ENCODE results near the gene VDAC1. TPM values are rescaled to one million over a fixed set of nuclear protein-coding genes. Genes with fewer than 3 reads are reported as not detected.

Gene VDAC1
- total RNA-seq, 1 donor from 2014 or later = 132 TPM

DNA sequence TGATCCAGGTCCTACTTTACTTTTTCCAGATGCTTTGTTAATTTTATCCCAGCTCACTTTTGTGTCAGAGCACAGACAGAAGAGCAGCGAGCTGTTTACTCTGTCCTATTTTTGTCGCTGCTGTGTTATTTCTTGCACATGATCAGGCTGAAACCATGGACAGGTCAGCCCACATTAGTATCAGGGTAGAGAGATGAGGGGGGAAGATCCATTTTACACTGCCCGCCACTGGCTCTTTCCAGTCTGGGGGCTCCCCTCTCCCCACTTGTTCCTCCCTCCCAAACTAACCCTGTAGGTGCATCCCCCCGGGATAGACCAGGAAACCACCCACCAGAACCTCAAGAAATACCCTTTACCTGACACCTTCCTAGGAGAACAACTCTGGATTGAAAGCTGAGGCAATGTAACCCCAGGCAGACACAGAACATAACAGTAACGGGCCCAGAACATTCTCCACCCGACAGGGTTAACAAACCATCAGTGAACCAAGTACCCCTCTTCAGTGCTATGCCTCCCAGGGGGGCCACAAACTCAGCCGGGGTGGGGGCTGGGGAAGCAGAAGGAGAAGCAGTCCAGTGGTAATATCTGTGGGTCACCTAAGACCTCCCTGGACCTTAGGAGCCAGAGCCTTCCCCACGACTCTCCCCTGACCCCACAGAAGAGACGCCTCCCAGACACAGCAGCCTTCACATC is 10.3 kb downstream of the VDAC1 start:
- no peak for TF ChIP-seq CTCF (IDR thresholded peaks at IDR 0.05; ENCODE audit: partially characterized antibody, unreplicated experiment)
- DNase-seq = no peak
- Mint-ChIP-seq H3K27ac (ENCODE audit: unreplicated experiment) (peak overlapping the region; percentile 78), H3K9me3 (ENCODE audit: unreplicated experiment) (peaks cover 1% of the 10 kb centered on the region), H3K27me3 (ENCODE audit: unreplicated experiment) (peaks cover 2% of the 10 kb centered on the region), H3K36me3 (ENCODE audit: unreplicated experiment) (no peaks in the 10 kb centered on the region), H3K4me1 (ENCODE audit: low read depth, unreplicated experiment) (peaks cover 48% of the 10 kb centered on the region), H3K4me3 (ENCODE audit: unreplicated experiment) (peak overlapping the region; percentile 53)

DNA sequence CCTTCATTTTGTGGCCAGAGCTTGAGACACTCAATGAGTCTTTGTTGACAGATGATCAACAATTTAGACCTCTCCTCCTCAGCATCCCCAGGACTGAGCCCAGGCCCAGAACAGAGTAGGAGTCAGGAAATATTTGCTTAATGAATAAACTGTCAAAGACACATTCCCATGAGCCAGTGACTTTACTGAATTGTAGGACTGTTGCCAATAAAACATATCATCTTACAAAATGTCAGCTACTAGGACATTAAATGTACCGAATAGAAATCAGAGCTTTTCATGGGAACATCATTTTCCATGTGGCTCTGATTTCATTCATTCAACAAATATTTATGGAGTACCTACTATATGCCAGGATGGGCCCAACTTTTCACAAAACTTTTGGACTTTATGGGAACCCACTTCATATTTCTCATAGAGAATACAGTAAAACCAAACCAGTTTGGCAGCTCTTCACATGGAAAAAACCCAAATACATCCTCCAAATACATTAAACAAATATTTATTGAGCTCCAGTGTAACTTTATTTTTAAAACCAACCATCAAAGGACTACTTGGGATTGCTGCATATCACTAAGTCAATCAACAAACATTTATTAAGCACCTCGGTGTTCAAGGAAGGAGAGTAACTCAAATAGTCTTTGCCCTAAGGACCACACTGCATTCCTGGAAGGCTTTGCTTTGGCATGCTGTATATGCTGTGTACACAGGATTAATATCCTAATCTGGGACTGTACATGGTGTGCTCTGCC is 11.4 kb downstream of the VDAC1 start:
- H3K36me3 Mint-ChIP-seq (ENCODE audit: unreplicated experiment) = no peaks in the 10 kb centered on the region
- TF ChIP-seq CTCF (IDR thresholded peaks at IDR 0.05; ENCODE audit: partially characterized antibody, unreplicated experiment) = no peak
- peaks cover 1% of the 10 kb centered on the region for H3K9me3 Mint-ChIP-seq (ENCODE audit: unreplicated experiment)
- peaks cover 2% of the 10 kb centered on the region for H3K27me3 Mint-ChIP-seq (ENCODE audit: unreplicated experiment)
- H3K27ac Mint-ChIP-seq (ENCODE audit: unreplicated experiment) = no peak overlapping the region
- peak overlapping the region; percentile 36 for H3K4me3 Mint-ChIP-seq (ENCODE audit: unreplicated experiment)
- H3K4me1 Mint-ChIP-seq (ENCODE audit: low read depth, unreplicated experiment) = peaks cover 47% of the 10 kb centered on the region
- DNase-seq = no peak

DNA sequence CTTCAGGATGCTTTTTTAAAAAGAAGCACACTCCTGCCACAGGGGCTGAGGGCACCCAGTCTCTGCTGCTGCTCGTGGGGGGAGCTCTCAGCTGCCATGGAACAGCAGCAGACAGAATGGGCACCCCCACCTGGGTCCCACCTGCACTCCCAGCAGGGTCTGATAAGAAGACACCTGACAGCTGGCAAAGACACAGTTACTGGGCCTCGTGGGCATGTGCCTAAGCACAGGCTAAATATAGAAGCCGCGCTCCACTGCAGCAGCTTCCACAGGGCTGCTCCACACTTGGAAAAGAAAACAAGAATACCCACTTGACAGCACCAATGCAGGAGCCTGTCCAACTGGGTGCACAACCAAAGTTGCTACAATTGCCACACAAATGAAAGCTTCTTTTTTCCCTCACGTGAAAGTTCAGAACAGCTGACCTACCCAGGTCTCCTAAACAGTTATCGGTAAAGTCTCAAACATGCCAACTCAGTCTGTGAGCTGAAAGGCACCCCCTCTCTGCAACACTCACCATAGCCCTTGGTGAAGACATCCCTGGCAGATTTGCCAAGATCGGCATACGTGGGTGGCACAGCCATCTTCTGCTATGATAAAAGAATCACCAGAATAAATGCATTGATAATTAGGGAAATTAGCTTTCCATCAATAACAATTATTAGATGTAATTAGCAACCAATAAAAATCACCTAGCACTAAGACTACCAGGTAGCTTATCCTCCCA is 12.2 kb downstream of the VDAC1 start:
- DNase-seq = no peak
- H3K27me3 Mint-ChIP-seq (ENCODE audit: unreplicated experiment) = peaks cover 2% of the 10 kb centered on the region
- peaks cover 1% of the 10 kb centered on the region for H3K9me3 Mint-ChIP-seq (ENCODE audit: unreplicated experiment)
- H3K27ac Mint-ChIP-seq (ENCODE audit: unreplicated experiment) = no peak overlapping the region
- no peaks in the 10 kb centered on the region for H3K36me3 Mint-ChIP-seq (ENCODE audit: unreplicated experiment)
- peak overlapping the region; percentile 36 for H3K4me3 Mint-ChIP-seq (ENCODE audit: unreplicated experiment)
- H3K4me1 Mint-ChIP-seq (ENCODE audit: low read depth, unreplicated experiment) = peaks cover 47% of the 10 kb centered on the region
- TF ChIP-seq CTCF (IDR thresholded peaks at IDR 0.05; ENCODE audit: partially characterized antibody, unreplicated experiment) = no peak

- Mint-ChIP-seq H3K4me3 (ENCODE audit: unreplicated experiment) (no peak overlapping the region), H3K27ac (ENCODE audit: unreplicated experiment) (no peak overlapping the region), H3K4me1 (ENCODE audit: low read depth, unreplicated experiment) (peaks cover 39% of the 10 kb centered on the region), H3K9me3 (ENCODE audit: unreplicated experiment) (peaks cover 1% of the 10 kb centered on the region), H3K36me3 (ENCODE audit: unreplicated experiment) (no peaks in the 10 kb centered on the region), H3K27me3 (ENCODE audit: unreplicated experiment) (peaks cover 2% of the 10 kb centered on the region)
- TF ChIP-seq CTCF (IDR thresholded peaks at IDR 0.05; ENCODE audit: partially characterized antibody, unreplicated experiment) = no peak
- DNase-seq = no peak
Measured at GRCh38 chr5:133991171-133991910, 13.4 kb downstream of the VDAC1 start.
